ENCODE measurements around the gene UBE2QL1.

The UBE2QL1 gene

DNA sequence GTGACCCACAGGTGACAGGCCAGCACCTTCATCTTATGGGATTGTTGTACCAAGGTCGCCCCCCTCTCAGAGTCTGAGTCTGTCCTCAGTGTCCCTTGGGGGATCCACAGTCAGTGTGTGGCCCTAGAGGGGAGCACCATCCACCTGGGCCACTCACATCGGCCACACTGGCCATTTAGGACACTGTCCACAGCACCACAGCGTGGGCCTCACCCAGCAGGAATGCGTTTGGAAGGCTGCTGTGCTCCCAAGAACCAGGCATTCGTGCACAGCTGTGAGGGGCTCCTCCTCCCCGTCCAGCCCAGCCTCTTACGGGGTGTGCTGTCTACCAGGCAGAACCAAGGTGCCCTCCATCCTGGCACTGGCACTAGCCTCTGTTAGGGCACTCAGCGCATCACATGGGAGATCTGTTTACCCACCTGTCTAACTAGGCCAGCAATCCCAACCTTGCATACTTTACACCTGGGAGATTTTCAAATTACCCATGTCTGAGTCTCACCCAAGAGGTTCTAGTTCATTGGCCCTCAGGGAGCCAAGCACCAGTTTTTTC is 24.5 kb upstream of the UBE2QL1 start:
- no peak overlapping the region for H3K4me3 ChIP-seq (ENCODE audit: low read depth, low read length)
- no peak for DNase-seq (ENCODE audit: low read depth)

GRCh38 chr5:6424700-6425099 is 24.0 kb upstream of the UBE2QL1 start:
- no peak overlapping the region for H3K4me3 ChIP-seq (ENCODE audit: low read depth, low read length)
- no peak for DNase-seq (ENCODE audit: low read depth)

DNA sequence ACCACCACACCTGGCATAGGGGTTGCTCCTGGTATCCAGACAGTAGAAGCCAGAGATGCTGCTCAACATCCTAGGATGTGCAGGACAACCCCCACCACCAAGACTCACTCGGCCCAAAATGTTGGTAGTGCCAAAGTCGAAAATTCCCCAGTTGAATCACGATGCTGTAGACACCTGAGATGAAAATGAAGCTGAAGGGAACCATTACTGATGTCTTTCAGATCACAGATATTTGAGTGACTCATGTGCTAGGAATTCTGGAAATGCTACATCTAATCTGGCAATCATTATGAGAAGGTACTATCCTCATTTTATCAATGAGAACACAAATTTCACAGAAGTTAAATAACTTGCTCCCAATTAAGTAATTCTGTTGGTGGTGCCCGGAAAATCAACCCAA is 21.0 kb upstream of the UBE2QL1 start:
- DNase-seq (ENCODE audit: low read depth): no peak

DNA sequence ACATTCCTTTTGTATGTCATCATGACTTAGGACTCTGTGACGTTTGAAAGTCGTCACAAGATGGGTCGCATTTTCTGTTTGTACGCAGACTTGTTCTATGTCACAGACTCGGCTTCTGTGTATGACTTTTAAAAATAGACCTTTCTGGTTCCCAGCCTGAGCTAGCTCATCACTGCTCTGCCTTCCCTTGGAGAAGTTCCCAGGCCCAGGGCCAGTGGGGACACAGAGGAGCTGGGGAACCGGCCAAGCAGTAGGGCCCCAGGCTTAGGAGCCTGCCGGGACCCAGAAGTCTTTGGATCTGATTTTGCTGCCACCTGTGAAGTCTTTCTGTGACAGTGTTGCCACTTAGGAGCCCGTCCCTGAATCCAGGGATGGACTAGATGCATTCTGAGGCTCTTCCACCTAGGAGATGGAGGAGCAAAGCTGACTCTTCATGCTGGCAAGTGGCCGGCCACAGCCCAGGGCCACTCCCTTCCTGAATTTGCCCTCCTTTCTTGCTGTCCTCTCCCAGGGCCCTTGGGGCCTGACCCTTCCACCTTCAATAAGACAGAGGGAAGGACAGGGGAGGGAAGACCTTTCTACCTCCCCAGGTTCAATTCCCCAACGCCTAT is 18.1 kb upstream of the UBE2QL1 start:
- no peak overlapping the region for H3K4me3 ChIP-seq (ENCODE audit: low read depth, low read length)
- DNase-seq (ENCODE audit: low read depth): no peak

More for the DNA sequence above, 21.0 kb upstream of the UBE2QL1 start:
- no peak overlapping the region for H3K4me3 ChIP-seq (ENCODE audit: low read depth, low read length)

GRCh38 chr5:6431214-6432195 is 17.2 kb upstream of the UBE2QL1 start:
- H3K4me3 ChIP-seq (ENCODE audit: low read depth, low read length): no peak overlapping the region
- no peak for DNase-seq (ENCODE audit: low read depth)

DNA sequence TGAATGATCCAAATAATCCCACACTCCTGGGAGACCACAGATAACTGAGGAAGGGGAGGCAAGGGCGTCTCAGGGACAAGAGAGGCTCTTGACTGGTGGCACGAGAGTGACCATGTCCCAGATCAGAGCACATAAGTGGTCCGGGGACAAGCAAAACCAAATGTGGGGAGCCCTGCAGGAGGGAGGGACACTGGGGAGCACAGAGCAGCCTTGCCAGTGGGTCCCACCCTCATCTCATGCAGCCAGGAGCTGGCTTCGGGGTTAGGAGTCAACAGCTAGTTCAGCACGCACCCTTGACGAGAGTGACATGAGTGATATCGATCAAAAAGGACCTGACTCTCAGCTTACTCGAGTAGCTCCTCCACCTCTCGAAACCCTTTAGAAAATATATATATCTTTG is 16.5 kb upstream of the UBE2QL1 start:
- no peak for DNase-seq (ENCODE audit: low read depth)
- no peak overlapping the region for H3K4me3 ChIP-seq (ENCODE audit: low read depth, low read length)

- no peak overlapping the region for H3K4me3 ChIP-seq (ENCODE audit: low read depth, low read length)
- DNase-seq (ENCODE audit: low read depth): no peak
Observed at GRCh38 chr5:6434731-6435130, 13.9 kb upstream of the UBE2QL1 start.

- DNase-seq (ENCODE audit: low read depth): no peak
- H3K4me3 ChIP-seq (ENCODE audit: low read depth, low read length): no peak overlapping the region
Observed at GRCh38 chr5:6435356-6435755, 13.3 kb upstream of the UBE2QL1 start.

DNA sequence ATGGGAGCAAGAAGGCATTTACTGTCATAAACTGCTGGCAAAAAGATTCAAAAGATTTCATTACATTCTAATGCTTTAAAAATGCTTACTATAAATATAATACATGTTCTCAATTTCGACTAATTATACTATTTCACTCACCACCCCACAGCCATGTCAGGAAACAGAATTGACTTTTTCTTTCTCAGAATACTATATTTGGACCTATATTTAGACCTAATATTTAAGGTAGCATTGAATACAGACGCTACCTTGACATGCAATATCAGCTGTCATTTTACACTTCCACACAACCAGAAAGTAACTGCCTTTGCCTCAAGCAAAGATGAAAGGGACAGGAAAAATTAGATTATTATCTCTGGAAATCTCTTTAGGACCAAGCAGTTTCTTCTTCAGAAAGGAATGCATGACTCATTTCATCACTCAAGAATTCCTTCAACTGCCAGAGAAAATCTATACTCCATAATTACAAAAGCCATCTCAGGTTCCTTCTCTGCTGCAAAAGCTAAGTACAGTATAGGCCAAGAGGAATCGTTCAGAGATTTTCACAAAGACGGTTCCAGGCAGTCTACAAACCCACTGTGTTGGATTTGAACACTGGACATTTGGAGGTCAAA is 11.8 kb upstream of the UBE2QL1 start:
- no peak for DNase-seq (ENCODE audit: low read depth)
- no peak overlapping the region for H3K4me3 ChIP-seq (ENCODE audit: low read depth, low read length)

- DNase-seq (ENCODE audit: low read depth): no peak
- no peak overlapping the region for H3K4me3 ChIP-seq (ENCODE audit: low read depth, low read length)
Observed at GRCh38 chr5:6439588-6440550, 8.8 kb upstream of the UBE2QL1 start.

DNA sequence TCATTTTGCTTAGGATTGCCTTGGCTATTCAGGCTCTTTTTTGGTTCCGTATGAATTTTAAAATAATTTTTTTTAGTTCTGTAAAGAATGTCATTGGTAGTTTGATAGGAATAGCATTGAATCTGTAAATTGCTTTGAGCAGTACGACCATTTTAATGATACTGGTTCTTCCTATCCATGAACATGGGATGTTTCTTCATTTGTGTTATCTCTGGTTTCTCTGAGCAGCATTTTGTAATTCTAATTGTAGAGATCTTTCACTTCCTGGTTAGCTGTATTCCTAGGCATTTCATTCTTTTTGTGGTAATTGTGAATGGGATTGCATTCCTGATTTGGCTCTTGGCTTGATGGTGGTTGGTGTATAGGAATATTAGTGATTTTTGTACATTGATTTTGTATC is 6.3 kb upstream of the UBE2QL1 start:
- no peak for DNase-seq (ENCODE audit: low read depth)

GRCh38 chr5:6443326-6443725 is 5.3 kb upstream of the UBE2QL1 start:
- no peak for DNase-seq (ENCODE audit: low read depth)
- no peak overlapping the region for H3K4me3 ChIP-seq (ENCODE audit: low read depth, low read length)

More for the DNA sequence above, 6.3 kb upstream of the UBE2QL1 start:
- no peak overlapping the region for H3K4me3 ChIP-seq (ENCODE audit: low read depth, low read length)

GRCh38 chr5:6446042-6446441 is 2.6 kb upstream of the UBE2QL1 start:
- no peak for DNase-seq (ENCODE audit: low read depth)
- H3K4me3 ChIP-seq (ENCODE audit: low read depth, low read length): no peak overlapping the region

DNA sequence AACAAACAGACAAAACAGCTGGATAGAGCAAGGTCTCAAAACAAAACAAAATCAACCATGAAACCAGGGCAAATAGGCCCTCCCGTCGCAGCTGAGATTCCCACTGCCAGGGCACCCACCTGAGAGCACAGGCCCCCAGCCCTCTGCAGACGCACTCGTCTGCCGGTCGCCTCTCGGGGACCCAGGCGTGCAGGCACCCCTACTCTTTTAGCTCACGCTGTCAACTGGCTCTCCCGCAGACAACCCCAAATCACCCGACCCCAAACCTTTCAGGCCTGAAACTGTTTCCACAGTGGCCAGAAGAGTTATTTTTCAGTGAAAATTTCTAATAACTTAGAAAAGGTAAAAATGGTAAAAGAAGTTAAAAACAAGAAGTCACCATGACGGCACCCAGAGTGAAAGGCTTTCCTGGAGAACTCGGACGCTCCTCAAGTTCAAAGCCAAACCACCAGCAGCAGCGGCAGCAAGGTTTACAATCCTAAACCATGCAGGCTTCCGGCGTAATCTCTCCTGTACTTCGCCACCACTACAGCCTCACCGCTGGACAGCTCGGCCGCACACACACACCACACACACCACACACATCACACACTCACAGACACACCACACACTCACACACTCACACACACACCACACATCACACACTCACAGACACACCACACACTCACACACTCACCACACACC is 1.9 kb upstream of the UBE2QL1 start:
- DNase-seq (ENCODE audit: low read depth): no peak
- no peak overlapping the region for H3K4me3 ChIP-seq (ENCODE audit: low read depth, low read length)

DNA sequence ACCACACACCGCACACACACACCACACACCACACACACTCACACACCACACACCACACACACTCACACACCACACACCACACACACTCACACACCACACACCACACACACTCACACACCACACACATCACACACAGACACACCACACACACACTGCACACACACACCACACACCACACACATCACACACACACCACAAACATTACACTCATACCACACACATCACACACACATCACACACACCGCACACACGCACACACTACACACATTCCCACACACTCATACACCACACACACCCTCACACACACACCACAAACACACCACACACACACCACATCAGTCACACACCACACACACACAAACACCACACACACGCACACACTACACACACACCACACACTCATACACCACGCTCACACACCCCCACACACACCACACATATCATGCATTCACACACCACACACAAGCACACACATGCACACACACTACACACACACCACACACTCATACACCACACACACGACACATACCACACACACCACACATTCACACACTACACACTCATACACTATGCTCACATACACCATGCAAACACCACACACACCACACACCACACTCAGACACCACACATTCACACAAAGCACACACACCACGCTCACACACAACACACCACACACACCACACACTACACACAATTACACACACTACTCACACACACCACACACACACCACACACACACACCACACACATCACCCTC is 1.1 kb upstream of the UBE2QL1 start:
- no peak for DNase-seq (ENCODE audit: low read depth)
- no peak overlapping the region for H3K4me3 ChIP-seq (ENCODE audit: low read depth, low read length)

DNA sequence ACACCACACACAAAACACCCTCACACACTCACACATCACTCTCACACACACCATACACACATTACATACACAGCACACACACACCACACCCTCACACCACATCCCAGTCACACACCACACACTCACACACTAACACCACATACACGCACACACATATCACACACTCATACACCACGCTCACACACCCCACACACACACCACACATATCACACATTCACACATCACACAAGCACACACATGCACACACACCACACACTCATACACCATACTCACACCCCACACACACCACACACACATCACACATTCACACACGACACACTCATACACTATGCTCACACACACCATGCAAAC is 543 bp upstream of the UBE2QL1 start:
- no peak overlapping the region for H3K4me3 ChIP-seq (ENCODE audit: low read depth, low read length)
- no peak for DNase-seq (ENCODE audit: low read depth)

DNA sequence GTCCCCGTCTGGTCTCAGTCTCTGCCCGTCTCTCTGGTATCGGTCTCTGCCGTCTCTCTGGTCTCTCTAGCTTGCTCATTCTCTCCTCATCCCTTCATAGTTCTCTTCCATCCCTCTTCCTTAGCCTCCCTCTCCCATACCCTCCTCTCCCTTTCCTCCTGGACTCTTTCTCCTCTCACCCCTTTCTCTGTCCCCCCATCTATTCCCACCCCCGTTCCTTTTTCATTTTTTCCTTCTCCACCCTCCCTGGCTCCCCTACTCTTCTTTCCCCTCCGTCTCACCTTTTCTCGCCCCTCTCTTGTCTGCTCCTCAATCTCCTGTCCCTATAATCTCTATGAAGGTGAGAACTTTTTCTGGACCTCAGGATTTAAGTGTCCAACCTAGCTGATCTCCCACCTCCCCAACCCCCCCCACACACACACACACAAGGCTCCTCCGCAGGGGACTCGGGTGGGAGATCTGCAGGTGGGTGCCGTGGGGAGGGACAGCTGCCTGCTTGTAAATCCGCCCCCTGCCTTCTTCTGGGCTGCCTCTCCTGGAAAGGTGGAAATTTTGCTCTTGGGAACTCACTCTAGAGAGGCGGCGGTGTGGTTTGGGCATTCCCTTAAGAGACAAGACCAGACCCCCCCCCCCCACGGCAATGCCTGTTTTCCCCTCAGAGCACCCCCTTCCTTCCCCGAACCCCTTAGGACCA is 953 bp downstream of the UBE2QL1 start:
- no peak for DNase-seq (ENCODE audit: low read depth)
- no peak overlapping the region for H3K4me3 ChIP-seq (ENCODE audit: low read depth, low read length)
